HCT116 (cell line): ENCODE results near the gene SSB. TPM values are rescaled to one million over a fixed set of nuclear protein-coding genes. Genes with fewer than 3 reads are reported as not detected.
A peak's percentile ranks its signal among the peaks of the same experiment; 100 is the strongest.

Source experiments
- ATAC-seq: fragments of 200-7000 bp; cut with Tn5 transposase; 2 replicates; pipeline ENCODE4 v1.9.1; 2020; ENCODE audit warnings: mild to moderate bottlenecking, moderate library complexity
- Bru-seq: library from RNA; stranded (reverse); fragments of 400-500 nt; gene quantifications from one replicate; lab custom pipeline; 2021; lab: Mats Ljungman, UMichigan
- BruChase-seq, 2 experiments: library from RNA; stranded (reverse); fragments of 400-500 nt; gene quantifications; one replicate each; lab custom pipeline; 2021; lab: Mats Ljungman, UMichigan
- BruUV-seq: library from RNA; stranded (reverse); fragments of 400-500 nt; replicated peaks from 2 replicates; lab custom pipeline; 2021; lab: Mats Ljungman, UMichigan
- CTCF ChIA-PET: fragments of 300-600 bp; sonication (Branson Sonifier 250); formaldehyde crosslinking; loops from one replicate; lab custom pipeline; 2021; ENCODE audit warnings: antibody characterized with exemption; lab: Charles Lee
- POLR2A ChIA-PET: fragments of 300-600, 350-600 bp; sonication (Branson Sonifier 250); formaldehyde crosslinking; loops from one replicate; lab custom pipeline; 2021; ENCODE audit warnings: antibody characterized with exemption; lab: Charles Lee
- RAD21 ChIA-PET, 2 experiments: fragments of 300-600 bp; sonication (Branson Sonifier 250); formaldehyde crosslinking; loops; one replicate each; lab custom pipeline; 2023; ENCODE audit warnings: low total read pairs in 2 of 2; ENCODE audit not compliant: uncharacterized antibody in 2 of 2, unreplicated experiment in 2 of 2, low non-redundant PET in 1 of 2; lab: Charles Lee
- DNase-seq: peaks from one replicate; pipeline ENCODE4 v3.0.0-alpha.2; 2010; ENCODE audit warnings: low read depth, low spot score
- H2AFZ ChIP-seq: fragments of 200-600 bp; shearing (Covaris generic), sonication (generic); 2 replicates; pipeline ENCODE4 v1.6.1; 2017; ENCODE audit warnings: low read depth, mixed run types, mixed read lengths, antibody characterized with exemption, low read length; ENCODE audit not compliant: poor library complexity, severe bottlenecking
- H3K27ac ChIP-seq: 2 replicates; pipeline ENCODE4 v1.5.1; 2012; ENCODE audit warnings: low read depth, low read length
- H3K27me3 ChIP-seq: fragments of 200-600 bp; sonication (generic); 2 replicates; pipeline ENCODE4 v1.6.1; 2016; ENCODE audit warnings: mixed run types, low read length, mixed read lengths; ENCODE audit not compliant: insufficient read depth
- H3K36me3 ChIP-seq, 2 experiments: fragments of 200-500 bp in 1 of 2; fragments of 200-600 bp in 1 of 2; sonication (Bioruptor generic) in 1 of 2; sonication (generic) in 1 of 2; 2 replicates each; pipeline versions ENCODE4 v1.5.1 to v1.6.1; 2014 to 2016; ENCODE audit warnings: low read length in 2 of 2, inconsistent platforms in 1 of 2, mixed read lengths in 1 of 2, mixed run types in 1 of 2; ENCODE audit not compliant: insufficient read depth in 2 of 2, control insufficient read depth in 1 of 2
- H3K4me1 ChIP-seq, 2 experiments: fragments of 200-600 bp in 1 of 2; sonication (generic) in 1 of 2; 2 replicates each; pipeline versions ENCODE4 v1.5.1 to v1.6.1; 2012 to 2017; ENCODE audit warnings: low read length in 2 of 2, inconsistent platforms in 1 of 2, mild to moderate bottlenecking in 1 of 2, mixed read lengths in 1 of 2, mixed run types in 1 of 2, moderate library complexity in 1 of 2; ENCODE audit not compliant: insufficient read depth in 2 of 2, control insufficient read depth in 1 of 2
- H3K4me2 ChIP-seq: fragments of 200-600 bp; sonication (generic); 2 replicates; pipeline ENCODE4 v1.6.1; 2017; ENCODE audit warnings: mixed run types, low read length, mixed read lengths
- H3K4me3 ChIP-seq, 2 experiments: fragments of 200-600 bp in 1 of 2; sonication (generic) in 1 of 2; replicated peaks in 1 of 2; 2 replicates each; pipeline ENCODE4 v1.5.1; 2011 to 2016; ENCODE audit warnings: low read length in 2 of 2, control low read depth in 1 of 2, low read depth in 1 of 2, mild to moderate bottlenecking in 1 of 2, mixed read lengths in 1 of 2, mixed run types in 1 of 2
- H3K79me2 ChIP-seq: fragments of 200-600 bp; sonication (generic); 2 replicates; pipeline ENCODE4 v1.6.1; 2017; ENCODE audit warnings: mild to moderate bottlenecking, mixed run types, low read length, moderate library complexity, mixed read lengths; ENCODE audit not compliant: insufficient read depth
- H3K9ac ChIP-seq: fragments of 200-600 bp; sonication (generic); 2 replicates; pipeline ENCODE4 v1.6.1; 2016; ENCODE audit warnings: low read length, mixed read lengths
- H3K9me2 ChIP-seq: fragments of 200-600 bp; sonication (generic), shearing (Covaris generic); 2 replicates; pipeline ENCODE4 v1.6.1; 2017; ENCODE audit warnings: mixed run types, mild to moderate bottlenecking, moderate library complexity; ENCODE audit not compliant: insufficient read depth
- H3K9me3 ChIP-seq, 2 experiments: fragments of 200-500 bp in 1 of 2; fragments of 200-600 bp in 1 of 2; sonication (Bioruptor generic) in 1 of 2; sonication (generic) in 1 of 2; 2 replicates each; pipeline ENCODE4 v1.6.1; 2014 to 2017; ENCODE audit warnings: low read length in 2 of 2, mixed read lengths in 2 of 2, inconsistent platforms in 1 of 2, low read depth in 1 of 2, mild to moderate bottlenecking in 1 of 2, mixed run types in 1 of 2, moderate library complexity in 1 of 2; ENCODE audit not compliant: control insufficient read depth in 1 of 2, insufficient read depth in 1 of 2
- H4K20me1 ChIP-seq: fragments of 200-600 bp; sonication (generic), shearing (Covaris generic); 2 replicates; pipeline ENCODE4 v1.6.1; 2017; ENCODE audit warnings: mixed run types, mild to moderate bottlenecking, moderate library complexity; ENCODE audit not compliant: insufficient read depth
- CBX3 ChIP-seq: IDR thresholded peaks from 2 replicates; pipeline ENCODE4 v1.6.1; 2012; ENCODE audit warnings: low read depth
- EGR1 ChIP-seq: IDR thresholded peaks from 2 replicates; pipeline ENCODE4 v1.6.1; 2012; ENCODE audit warnings: low read depth
- ELF1 ChIP-seq: IDR thresholded peaks from 2 replicates; pipeline ENCODE4 v1.6.1; 2012; ENCODE audit warnings: low read depth, borderline replicate concordance
- EZH2phosphoT487 ChIP-seq: fragments of 200-600 bp; IDR thresholded peaks from 2 replicates; pipeline ENCODE4 v1.6.1; 2018; ENCODE audit warnings: antibody characterized with exemption, borderline replicate concordance
- FOSL1 ChIP-seq: IDR thresholded peaks from 2 replicates; pipeline ENCODE4 v1.6.1; 2012; ENCODE audit warnings: low read depth
- POLR2A ChIP-seq: IDR thresholded peaks from 2 replicates; pipeline ENCODE4 v1.7.0; 2011; ENCODE audit warnings: borderline replicate concordance; ENCODE audit not compliant: insufficient read depth, insufficient read length; ENCODE audit errors: extremely low read depth
- RAD21 ChIP-seq: IDR thresholded peaks from 2 replicates; pipeline ENCODE4 v1.6.1; 2012; ENCODE audit warnings: low read depth, mild to moderate bottlenecking
- SIN3A ChIP-seq: IDR thresholded peaks from 2 replicates; pipeline ENCODE4 v1.6.1; 2012; ENCODE audit warnings: low read depth
- TCF7L2 ChIP-seq: IDR thresholded peaks from 2 replicates; pipeline ENCODE4 v1.7.0; 2011; ENCODE audit warnings: borderline replicate concordance, inconsistent platforms; ENCODE audit not compliant: insufficient read depth, insufficient read length; ENCODE audit errors: extremely low read depth
- YY1 ChIP-seq: IDR thresholded peaks from 2 replicates; pipeline ENCODE4 v1.6.1; 2011; ENCODE audit warnings: low read length, low read depth, moderate library complexity, mild to moderate bottlenecking; ENCODE audit not compliant: insufficient replicate concordance; ENCODE audit errors: extremely low read depth
- ZNF274 ChIP-seq: fragments of 200-500 bp; sonication (Bioruptor generic); IDR thresholded peaks from 2 replicates; pipeline ENCODE4 v1.6.1; 2014; ENCODE audit warnings: mild to moderate bottlenecking, low read depth, low read length, inconsistent platforms
- intact Hi-C: fragments of 100-400 bp; cut with micrococcal nuclease; formaldehyde crosslinking; loops from 2 replicates; pipeline ENCODE4 v1.10.0; 2022
- long read RNA-seq: library from polyadenylated mRNA; unstranded; transcript quantifications from one replicate; pipeline ENCODE4 v2.0.0, GENCODE V29; 2021; ENCODE audit not compliant: unreplicated experiment
- polyA plus RNA-seq: library from polyadenylated mRNA; unstranded; fragments of >200 nt; gene quantifications from 2 replicates; pipeline ENCODE4 v1.2.1, GENCODE V29; 2012; ENCODE audit warnings: missing spikeins
- total RNA-seq: library from RNA; stranded (reverse); gene quantifications from one replicate; pipeline ENCODE4 v1.2.1, GENCODE V29; 2021; ENCODE audit not compliant: unreplicated experiment
- TF ChIP-seq, protein P1 (sequence below): IDR thresholded peaks from 2 replicates; pipeline ENCODE4 v1.6.1; 2012; ENCODE audit warnings: low read depth
- TF ChIP-seq, protein P2 (sequence below): IDR thresholded peaks from 2 replicates; pipeline ENCODE4 v1.6.1; 2011; ENCODE audit warnings: mild to moderate bottlenecking, low read length, moderate library complexity; ENCODE audit not compliant: insufficient replicate concordance; ENCODE audit errors: extremely low read depth
- TF ChIP-seq, protein P3 (sequence below), 3 experiments: fragments of 200-600 bp in 1 of 3; sonication (generic) in 1 of 3; IDR thresholded peaks in 2 of 3; conservative IDR thresholded peaks in 1 of 3; 2 replicates each; pipeline ENCODE4 v1.5.1; 2012 to 2017; ENCODE audit warnings: low read depth in 2 of 3, low read length in 2 of 3, antibody characterized with exemption in 1 of 3, borderline replicate concordance in 1 of 3, control low read depth in 1 of 3, mild to moderate bottlenecking in 1 of 3, mixed read lengths in 1 of 3, mixed run types in 1 of 3, moderate library complexity in 1 of 3; ENCODE audit not compliant: insufficient read depth in 1 of 3
- TF ChIP-seq, protein P4 (sequence below): IDR thresholded peaks from 2 replicates; pipeline ENCODE4 v1.6.1; 2012

Gene SSB
- 117 TPM for total RNA-seq
- polyA plus RNA-seq = 22.1 and 32.3 TPM in 2 replicates
- Bru-seq, nascent RNA = percentile 93 among the genes with signal in this experiment
- BruChase-seq, experiment 1, labeled RNA remaining after a 6-hour chase = percentile 97 among the genes with signal in this experiment
- BruChase-seq, experiment 2, labeled RNA remaining after a 2-hour chase = percentile 93 among the genes with signal in this experiment
- long read RNA-seq, transcript SSB-201 (12 exons, 1,709 nt) = major isoform, 61 of 107 reads
- long read RNA-seq, partial matches to known transcripts = 26 of 107 reads
- long read RNA-seq, other reads (novel, unspliced or antisense) = 15 of 107 reads

DNA sequence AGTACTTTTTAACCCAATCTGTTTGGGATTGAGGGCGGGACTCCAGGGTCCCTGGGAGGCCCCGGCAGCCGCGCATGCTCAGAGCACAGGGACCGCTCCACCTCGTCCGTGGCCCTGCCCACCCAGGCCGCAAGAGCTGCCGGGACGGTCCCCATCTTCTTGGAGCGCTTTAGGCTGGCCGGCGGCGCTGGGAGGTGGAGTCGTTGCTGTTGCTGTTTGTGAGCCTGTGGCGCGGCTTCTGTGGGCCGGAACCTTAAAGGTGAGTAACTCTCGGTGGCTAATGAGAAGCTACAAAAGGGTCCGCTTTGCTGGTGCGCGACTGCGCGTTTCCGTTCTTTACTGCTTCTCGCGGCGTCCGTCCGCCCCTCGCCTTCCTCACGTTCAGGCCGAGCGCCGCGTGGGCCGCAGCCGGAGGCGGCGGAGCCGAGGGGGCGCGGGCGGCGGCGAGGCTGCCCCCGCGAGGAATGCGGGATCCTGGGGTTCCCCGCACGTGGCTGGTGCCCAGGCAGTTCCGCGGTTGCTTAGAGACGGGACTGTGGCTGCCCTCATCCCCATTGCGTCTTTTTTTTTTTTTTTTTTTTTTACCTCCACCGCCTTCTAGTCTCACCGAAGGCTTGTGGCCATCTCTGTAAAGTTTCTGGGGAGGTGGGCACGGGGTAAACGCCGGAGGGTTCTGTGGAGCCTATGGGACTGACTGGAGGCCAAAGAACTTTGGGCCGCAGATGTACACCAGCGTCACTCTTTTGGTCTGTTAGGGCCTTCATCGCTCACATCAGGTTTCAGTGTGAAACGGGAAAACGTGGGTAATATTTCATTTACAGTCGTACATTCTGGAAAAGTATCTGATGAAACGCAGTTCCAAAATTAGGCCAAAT is at the start of gene SSB:
TSS of gene SSB (plus strand) at position 154 of the 875 bp plus-strand sequence. CDS start 2,090 bp downstream, outside the sequence.
- Histone ChIP-seq H3K4me1 (peaks cover 6 to 16% of the 10 kb centered on the region in 2 experiments; a peak in 3 of 4 replicates), H3K9ac (peak within 1 kb of the TSS; percentile 92), H3K36me3 (peaks cover 15 to 16% of the 10 kb centered on the region in 2 experiments; a peak in 2 of 4 replicates), H3K9me2 (no peaks in the 10 kb centered on the region), H2AFZ (peak within 1 kb of the TSS; percentile 91), H4K20me1 (0 out of 2 replicates have a peak, but pooled peaks cover 7% of the 10 kb centered on the region), H3K79me2 (peaks cover 55% of the 10 kb centered on the region), H3K4me2 (peak within 1 kb of the TSS; percentile 78), H3K27ac (peak within 1 kb of the TSS; percentile 89), H3K27me3 (no peaks in the 10 kb centered on the region), H3K9me3 (no peaks in the 10 kb centered on the region), H3K4me3 (peak within 1 kb of the TSS; percentile 67 to 76)
- ChIA-PET POLR2A (interaction anchor here (0.6 to 2.2 kb wide), 3 partner anchors 9 to 132 kb away, joined by 3 to 7 read pairs (median 5); no protein-coding TSS in a partner anchor), CTCF (interaction anchor here (1.0 kb wide), 1 partner anchor 25 kb away, joined by 3 read pairs; the partner anchor contains the start of gene METTL5), RAD21 (no interaction called here)
- ATAC-seq (peak; percentile 99), DNase-seq (peak; percentile 82)
- no TSS peak for BruUV-seq
- intact Hi-C loops = no loop called here
- TF ChIP-seq ELF1 (no peak), TCF7L2 (no peak), FOSL1 (no peak), EGR1 (no peak), YY1 (peak; percentile 49), ZNF274 (no peak), EZH2phosphoT487 (no peak), SIN3A (peak; percentile 83), CBX3 (no peak), RAD21 (no peak), POLR2A (peak; percentile 84)
- TF ChIP-seq, protein P1, sequence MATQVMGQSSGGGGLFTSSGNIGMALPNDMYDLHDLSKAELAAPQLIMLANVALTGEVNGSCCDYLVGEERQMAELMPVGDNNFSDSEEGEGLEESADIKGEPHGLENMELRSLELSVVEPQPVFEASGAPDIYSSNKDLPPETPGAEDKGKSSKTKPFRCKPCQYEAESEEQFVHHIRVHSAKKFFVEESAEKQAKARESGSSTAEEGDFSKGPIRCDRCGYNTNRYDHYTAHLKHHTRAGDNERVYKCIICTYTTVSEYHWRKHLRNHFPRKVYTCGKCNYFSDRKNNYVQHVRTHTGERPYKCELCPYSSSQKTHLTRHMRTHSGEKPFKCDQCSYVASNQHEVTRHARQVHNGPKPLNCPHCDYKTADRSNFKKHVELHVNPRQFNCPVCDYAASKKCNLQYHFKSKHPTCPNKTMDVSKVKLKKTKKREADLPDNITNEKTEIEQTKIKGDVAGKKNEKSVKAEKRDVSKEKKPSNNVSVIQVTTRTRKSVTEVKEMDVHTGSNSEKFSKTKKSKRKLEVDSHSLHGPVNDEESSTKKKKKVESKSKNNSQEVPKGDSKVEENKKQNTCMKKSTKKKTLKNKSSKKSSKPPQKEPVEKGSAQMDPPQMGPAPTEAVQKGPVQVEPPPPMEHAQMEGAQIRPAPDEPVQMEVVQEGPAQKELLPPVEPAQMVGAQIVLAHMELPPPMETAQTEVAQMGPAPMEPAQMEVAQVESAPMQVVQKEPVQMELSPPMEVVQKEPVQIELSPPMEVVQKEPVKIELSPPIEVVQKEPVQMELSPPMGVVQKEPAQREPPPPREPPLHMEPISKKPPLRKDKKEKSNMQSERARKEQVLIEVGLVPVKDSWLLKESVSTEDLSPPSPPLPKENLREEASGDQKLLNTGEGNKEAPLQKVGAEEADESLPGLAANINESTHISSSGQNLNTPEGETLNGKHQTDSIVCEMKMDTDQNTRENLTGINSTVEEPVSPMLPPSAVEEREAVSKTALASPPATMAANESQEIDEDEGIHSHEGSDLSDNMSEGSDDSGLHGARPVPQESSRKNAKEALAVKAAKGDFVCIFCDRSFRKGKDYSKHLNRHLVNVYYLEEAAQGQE = no peak
- TF ChIP-seq, protein P2, sequence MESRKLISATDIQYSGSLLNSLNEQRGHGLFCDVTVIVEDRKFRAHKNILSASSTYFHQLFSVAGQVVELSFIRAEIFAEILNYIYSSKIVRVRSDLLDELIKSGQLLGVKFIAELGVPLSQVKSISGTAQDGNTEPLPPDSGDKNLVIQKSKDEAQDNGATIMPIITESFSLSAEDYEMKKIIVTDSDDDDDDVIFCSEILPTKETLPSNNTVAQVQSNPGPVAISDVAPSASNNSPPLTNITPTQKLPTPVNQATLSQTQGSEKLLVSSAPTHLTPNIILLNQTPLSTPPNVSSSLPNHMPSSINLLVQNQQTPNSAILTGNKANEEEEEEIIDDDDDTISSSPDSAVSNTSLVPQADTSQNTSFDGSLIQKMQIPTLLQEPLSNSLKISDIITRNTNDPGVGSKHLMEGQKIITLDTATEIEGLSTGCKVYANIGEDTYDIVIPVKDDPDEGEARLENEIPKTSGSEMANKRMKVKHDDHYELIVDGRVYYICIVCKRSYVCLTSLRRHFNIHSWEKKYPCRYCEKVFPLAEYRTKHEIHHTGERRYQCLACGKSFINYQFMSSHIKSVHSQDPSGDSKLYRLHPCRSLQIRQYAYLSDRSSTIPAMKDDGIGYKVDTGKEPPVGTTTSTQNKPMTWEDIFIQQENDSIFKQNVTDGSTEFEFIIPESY = no peak
- TF ChIP-seq, protein P3, sequence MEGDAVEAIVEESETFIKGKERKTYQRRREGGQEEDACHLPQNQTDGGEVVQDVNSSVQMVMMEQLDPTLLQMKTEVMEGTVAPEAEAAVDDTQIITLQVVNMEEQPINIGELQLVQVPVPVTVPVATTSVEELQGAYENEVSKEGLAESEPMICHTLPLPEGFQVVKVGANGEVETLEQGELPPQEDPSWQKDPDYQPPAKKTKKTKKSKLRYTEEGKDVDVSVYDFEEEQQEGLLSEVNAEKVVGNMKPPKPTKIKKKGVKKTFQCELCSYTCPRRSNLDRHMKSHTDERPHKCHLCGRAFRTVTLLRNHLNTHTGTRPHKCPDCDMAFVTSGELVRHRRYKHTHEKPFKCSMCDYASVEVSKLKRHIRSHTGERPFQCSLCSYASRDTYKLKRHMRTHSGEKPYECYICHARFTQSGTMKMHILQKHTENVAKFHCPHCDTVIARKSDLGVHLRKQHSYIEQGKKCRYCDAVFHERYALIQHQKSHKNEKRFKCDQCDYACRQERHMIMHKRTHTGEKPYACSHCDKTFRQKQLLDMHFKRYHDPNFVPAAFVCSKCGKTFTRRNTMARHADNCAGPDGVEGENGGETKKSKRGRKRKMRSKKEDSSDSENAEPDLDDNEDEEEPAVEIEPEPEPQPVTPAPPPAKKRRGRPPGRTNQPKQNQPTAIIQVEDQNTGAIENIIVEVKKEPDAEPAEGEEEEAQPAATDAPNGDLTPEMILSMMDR (IDR thresholded peaks at IDR 0.05 in 2 of 3, conservative IDR thresholded peaks at IDR 0.05 in 1 of 3; ENCODE audit: borderline replicate concordance in 1 of 3, insufficient read depth in 1 of 3, low read depth in 2 of 3, low read length in 2 of 3) = no peak
- TF ChIP-seq, protein P4, sequence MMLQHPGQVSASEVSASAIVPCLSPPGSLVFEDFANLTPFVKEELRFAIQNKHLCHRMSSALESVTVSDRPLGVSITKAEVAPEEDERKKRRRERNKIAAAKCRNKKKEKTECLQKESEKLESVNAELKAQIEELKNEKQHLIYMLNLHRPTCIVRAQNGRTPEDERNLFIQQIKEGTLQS = no peak
